Small intestine (tissue), 7 donors: ENCODE results near the gene ALG1. TPM values are rescaled to one million over a fixed set of nuclear protein-coding genes. Genes with fewer than 3 reads are reported as not detected.
A peak's percentile ranks its signal among the peaks of the same experiment; 100 is the strongest.

ENCODE experiments used
- DNase-seq, 2 donors: peaks; one replicate each; pipeline versions ENCODE4 v3.0.0 to v3.0.0-alpha.2; 2013
- FAIRE-seq: peaks from 2 replicates; lab custom pipeline; 2012; peaks lifted over from hg19 to GRCh38; lab: Jason Lieb, UNC
- H3K27ac ChIP-seq, 3 donors: one replicate each; pipeline ENCODE4 v1.5.1; 2013; ENCODE audit warnings: low read length in 2 of 3, mild to moderate bottlenecking in 2 of 3, control low read depth in 1 of 3, inconsistent platforms in 1 of 3, low read depth in 1 of 3, moderate library complexity in 1 of 3
- H3K27me3 ChIP-seq, 3 donors: one replicate each; pipeline ENCODE4 v1.6.1; 2013; ENCODE audit warnings: low read length in 3 of 3, inconsistent platforms in 1 of 3; ENCODE audit not compliant: control insufficient read depth in 3 of 3, insufficient read depth in 3 of 3
- H3K36me3 ChIP-seq, 3 donors: one replicate each; pipeline ENCODE4 v1.6.1; 2013; ENCODE audit warnings: low read length in 3 of 3, inconsistent platforms in 1 of 3, low read depth in 1 of 3, mild to moderate bottlenecking in 1 of 3, moderate library complexity in 1 of 3; ENCODE audit not compliant: control insufficient read depth in 3 of 3, insufficient read depth in 2 of 3
- H3K4me1 ChIP-seq, 3 donors: one replicate each; pipeline ENCODE4 v1.6.1; 2013; ENCODE audit warnings: low read length in 2 of 3, inconsistent platforms in 1 of 3, low read depth in 1 of 3, mild to moderate bottlenecking in 1 of 3, moderate library complexity in 1 of 3; ENCODE audit not compliant: control insufficient read depth in 3 of 3, insufficient read depth in 2 of 3
- H3K4me3 ChIP-seq, 3 donors: one replicate each; pipeline ENCODE4 v1.5.1; 2013; ENCODE audit warnings: low read length in 3 of 3, control low read depth in 1 of 3, inconsistent platforms in 1 of 3, low read depth in 1 of 3, mild to moderate bottlenecking in 1 of 3, moderate library complexity in 1 of 3
- H3K9me3 ChIP-seq, 2 donors: one replicate each; pipeline ENCODE4 v1.6.1; 2013; ENCODE audit warnings: low read depth in 1 of 2, low read length in 1 of 2; ENCODE audit not compliant: control insufficient read depth in 2 of 2, insufficient read depth in 1 of 2
- WGBS, 3 donors: extraction: QIAGEN DNeasy Blood & Tissue Kit; methylation state at CpG; one replicate each; pipeline ENCODE4 v1.1.7; 2013; 5-methylcytosine and 5-hydroxymethylcytosine counted together
- polyA plus RNA-seq, 4 donors: library from polyadenylated mRNA; stranded (reverse) in 3 of 4; unstranded in 1 of 4; fragments of 200-250 nt in 3 of 4; fragments of 120-200 nt in 1 of 4; gene quantifications; one replicate each; pipeline versions ENCODE4 v1.2.1 to v1.2.3, GENCODE V29; 2013
- donor health status: healthy with polysubstance abuse.
- donor health status: control.
- donor health status: control.
- donor health status: Bipolar disorder and iron deficiency.
- donor health status: healthy.

The ALG1 gene
- polyA plus RNA-seq, 4 donors = 4.6 to 35.4 (median 19.3) TPM

GRCh38 chr16:5064915-5065314 lies 6.7 kb upstream of the ALG1 start:
- no peak overlapping the region for H3K4me3 ChIP-seq
- H3K9me3 ChIP-seq = no peaks in the 10 kb centered on the region
- H3K27ac ChIP-seq = peak overlapping the region in 1 of 3 donors; percentile 10
- FAIRE-seq = no peak
- H3K27me3 ChIP-seq = no peaks in the 10 kb centered on the region
- WGBS, 3 donors = 13 to 36% (median 25%) methylated on average over 7 of the region's 7 CpGs
- H3K4me1 ChIP-seq = peaks cover 0 to 4% (median 3%) of the 10 kb centered on the region in 3 donors
- no peaks in the 10 kb centered on the region for H3K36me3 ChIP-seq
- DNase-seq = peak; percentile 7 to 54

- no peaks in the 10 kb centered on the region for H3K27me3 ChIP-seq
- DNase-seq (no peak), FAIRE-seq (no peak)
- 30 to 39% (median 35%) methylated on average over 8 of the region's 8 CpGs for WGBS, 3 donors
- peak overlapping the region in 2 of 3 donors; percentile 10 to 32 for H3K27ac ChIP-seq
- no peak overlapping the region for H3K4me3 ChIP-seq
- peaks cover 0 to 4% (median 3%) of the 10 kb centered on the region in 3 donors for H3K4me1 ChIP-seq
- H3K9me3 ChIP-seq = no peaks in the 10 kb centered on the region
- no peaks in the 10 kb centered on the region for H3K36me3 ChIP-seq
These were observed 6.3 kb upstream of the ALG1 start for GRCh38 chr16:5065326-5065725.

GRCh38 chr16:5065813-5066212 lies 5.8 kb upstream of the ALG1 start, which contains the start of gene C16orf89:
C16orf89 (minus strand) TSS chr16:5065956; CDS start chr16:5065908, 48 bp downstream.
- Histone ChIP-seq H3K36me3 (no peaks in the 10 kb centered on the region), H3K4me3 (no peak within 1 kb of the TSS), H3K4me1 (peaks cover 0 to 4% (median 3%) of the 10 kb centered on the region in 3 donors), H3K27ac (peak within 1 kb of the TSS in 2 of 3 donors; percentile 10 to 32), H3K9me3 (no peaks in the 10 kb centered on the region), H3K27me3 (no peaks in the 10 kb centered on the region)
- DNase-seq (no peak), FAIRE-seq (no peak)
- 49 to 73% (median 65%) methylated on average over 9 to 10 of the region's 10 CpGs for WGBS, 3 donors

GRCh38 chr16:5066511-5066910 lies 5.1 kb upstream of the ALG1 start:
- DNase-seq = no peak

GRCh38 chr16:5069048-5069447 lies 2.6 kb upstream of the ALG1 start:
- FAIRE-seq = no peak
- no peak overlapping the region for H3K4me3 ChIP-seq
- no peaks in the 10 kb centered on the region for H3K9me3 ChIP-seq
- no peak overlapping the region for H3K27ac ChIP-seq
- peaks cover 0 to 3% (median 0%) of the 10 kb centered on the region in 3 donors for H3K36me3 ChIP-seq
- no peak for DNase-seq
- peaks cover 2 to 19% (median 3%) of the 10 kb centered on the region in 3 donors for H3K4me1 ChIP-seq
- no peaks in the 10 kb centered on the region for H3K27me3 ChIP-seq
- 77 to 87% (median 87%) methylated on average over 9 of the region's 9 CpGs for WGBS, 3 donors

More at GRCh38 chr16:5066511-5066910, 5.1 kb upstream of the ALG1 start:
- H3K36me3 ChIP-seq = no peaks in the 10 kb centered on the region
- no peak overlapping the region for H3K27ac ChIP-seq
- H3K4me1 ChIP-seq = peaks cover 0 to 7% (median 3%) of the 10 kb centered on the region in 3 donors
- no peak for FAIRE-seq
- 64 to 72% (median 66%) methylated on average over 6 of the region's 6 CpGs for WGBS, 3 donors
- H3K9me3 ChIP-seq = no peaks in the 10 kb centered on the region
- H3K27me3 ChIP-seq = no peaks in the 10 kb centered on the region
- H3K4me3 ChIP-seq = no peak overlapping the region

- H3K9me3 ChIP-seq = no peaks in the 10 kb centered on the region
- no peak overlapping the region for H3K27ac ChIP-seq
- no peaks in the 10 kb centered on the region for H3K27me3 ChIP-seq
- H3K36me3 ChIP-seq = peaks cover 0 to 8% (median 0%) of the 10 kb centered on the region in 3 donors
- FAIRE-seq (no peak), DNase-seq (no peak)
- 93 to 96% (median 95%) methylated on average over 9 of the region's 9 CpGs for WGBS, 3 donors
- peaks cover 0 to 19% (median 2%) of the 10 kb centered on the region in 3 donors for H3K4me1 ChIP-seq
- no peak overlapping the region for H3K4me3 ChIP-seq
These were observed 1.8 kb upstream of the ALG1 start for GRCh38 chr16:5069854-5070253.

- FAIRE-seq = no peak
- Histone ChIP-seq H3K4me3 (no peak overlapping the region), H3K27me3 (no peaks in the 10 kb centered on the region), H3K27ac (peak overlapping the region in 2 of 3 donors; percentile 83 to 92), H3K4me1 (peaks cover 0 to 14% (median 2%) of the 10 kb centered on the region in 3 donors), H3K36me3 (peaks cover 0 to 15% (median 2%) of the 10 kb centered on the region in 3 donors), H3K9me3 (no peaks in the 10 kb centered on the region)
- DNase-seq = no peak
- WGBS, 3 donors = 88 to 93% (median 89%) methylated on average over 15 of the region's 15 CpGs
These were observed 1.0 kb upstream of the ALG1 start for GRCh38 chr16:5070431-5071186.

- DNase-seq = no peak
These were observed 332 bp upstream of the ALG1 start for GRCh38 chr16:5071341-5071680.

More at GRCh38 chr16:5071341-5071680, 332 bp upstream of the ALG1 start:
- Histone ChIP-seq H3K4me1 (peaks cover 0 to 14% (median 2%) of the 10 kb centered on the region in 3 donors), H3K9me3 (no peaks in the 10 kb centered on the region), H3K36me3 (peaks cover 0 to 22% (median 4%) of the 10 kb centered on the region in 3 donors), H3K4me3 (peak overlapping the region in 2 of 3 donors; percentile 85 to 89), H3K27ac (peak overlapping the region; percentile 62 to 92 (median 83)), H3K27me3 (no peaks in the 10 kb centered on the region)
- FAIRE-seq = no peak
- WGBS, 3 donors = 49 to 58% (median 52%) methylated on average over 7 of the region's 7 CpGs
